Heart left ventricle (tissue), 13 donors: Measurements from ENCODE around the gene ELK3.

Experiments
- CTCF ChIP-seq, 12 donors: fragments of 200-600 bp; sonication (generic) in 4 of 12; IDR thresholded peaks; one replicate each; pipeline versions ENCODE4 v1.5.0 to v1.8.0; 2018 to 2022; ENCODE audit warnings: antibody characterized with exemption in 12 of 12, mild to moderate bottlenecking in 5 of 12
- POLR2A ChIP-seq, 2 donors: fragments of 450-650 bp; IDR thresholded peaks; one replicate each; pipeline ENCODE4 v1.6.1; 2017; ENCODE audit warnings: antibody characterized with exemption in 2 of 2, mild to moderate bottlenecking in 2 of 2, moderate library complexity in 2 of 2
- donor health status: ischemic (EF 13 %, LVEDD 7.1; RV severe dilation, severe dysfunction).
- donor health status: DM: no; HTN: yes; CAD: no.
- donor health status: DM: no; HTN: no; CAD: no.
- donor health status: ischemic (EF 25% LVEDD 6.9; RV normal size, moderate dysfunction).
- donor health status: ischemic (EF 25% LVEDD 5.7; RV mildly dilated, moderate dysfunction).
- donor health status: ischemic (EF 35%, LVEDD 5.7; RV mildly dilated, moderate dysfunction).
- donor health status: nonischemic (EF 11% LVEDD 7.7; RV severe dilation, severe dysfunction).
- donor health status: DM: yes; HTN: yes; CAD: no.
- donor health status: PGD.
- donor health status: ischemic (EF 29% LVEDD 5.4; RV normal size, mild dysfunction).
- donor health status: nonischemic (EF 23%, LVEDD 6.1; RV moderate dilation, normal function).

- TF ChIP-seq CTCF (IDR thresholded peaks at IDR 0.05) (no peak), POLR2A (IDR thresholded peaks at IDR 0.05) (no peak)
These were observed 69.3 kb downstream of the ELK3 start for GRCh38 chr12:96263449-96263902.
